Glutamatergic neuron (in vitro differentiated cells): ENCODE measurements around the gene SIK3. TPM values are rescaled to one million over a fixed set of nuclear protein-coding genes. Genes with fewer than 3 reads are reported as not detected.

Experiments
- DNase-seq: peaks from one replicate; pipeline ENCODE4 v3.0.0; 2022
- H3K27ac Mint-ChIP-seq: one replicate; pipeline ENCODE4 v1.8.0; 2020; ENCODE audit warnings: mild to moderate bottlenecking, mixed read lengths, inconsistent platforms; ENCODE audit not compliant: unreplicated experiment
- H3K27me3 Mint-ChIP-seq: one replicate; pipeline ENCODE4 v1.8.0; 2020; ENCODE audit warnings: mild to moderate bottlenecking, moderate library complexity, mixed read lengths, inconsistent platforms; ENCODE audit not compliant: unreplicated experiment
- H3K36me3 Mint-ChIP-seq: one replicate; pipeline ENCODE4 v1.8.0; 2020; ENCODE audit warnings: mild to moderate bottlenecking, mixed read lengths, inconsistent platforms; ENCODE audit not compliant: unreplicated experiment
- H3K4me1 Mint-ChIP-seq: one replicate; pipeline ENCODE4 v1.8.0; 2020; ENCODE audit warnings: mild to moderate bottlenecking, low read depth, mixed read lengths, inconsistent platforms; ENCODE audit not compliant: unreplicated experiment
- H3K4me3 Mint-ChIP-seq: one replicate; pipeline ENCODE4 v1.8.0; 2020; ENCODE audit warnings: mild to moderate bottlenecking, mixed read lengths, inconsistent platforms; ENCODE audit not compliant: unreplicated experiment
- H3K9me3 Mint-ChIP-seq: one replicate; pipeline ENCODE4 v1.8.0; 2020; ENCODE audit warnings: mild to moderate bottlenecking, moderate library complexity, mixed read lengths, inconsistent platforms; ENCODE audit not compliant: unreplicated experiment
- CTCF ChIP-seq: fragments of 200-600 bp; sonication (generic); IDR thresholded peaks from one replicate; pipeline ENCODE4 v1.5.0; 2021; ENCODE audit not compliant: partially characterized antibody, unreplicated experiment
- total RNA-seq: library from RNA; stranded (reverse); fragmentation: NEBNext Ultra II Directional; extraction: Animal tissue kit (Norgen Biotek cat#: 25700); gene quantifications from one replicate; pipeline ENCODE4 v1.2.1, GENCODE V29; 2021; ENCODE audit not compliant: unreplicated experiment

Gene SIK3
- total RNA-seq, 1 donor from 2014 or later, result 22.2 TPM

GRCh38 chr11:117016747-117017146 lies 81.5 kb downstream of the SIK3 start:
- H3K27me3 Mint-ChIP-seq, result no peaks in the 10 kb centered on the region
- peaks cover 7% of the 10 kb centered on the region for H3K4me1 Mint-ChIP-seq
- H3K27ac Mint-ChIP-seq, result no peak overlapping the region
- no peak overlapping the region for H3K4me3 Mint-ChIP-seq
- H3K9me3 Mint-ChIP-seq, result no peaks in the 10 kb centered on the region
- H3K36me3 Mint-ChIP-seq, result no peaks in the 10 kb centered on the region
- no peak for TF ChIP-seq CTCF
- no peak for DNase-seq

GRCh38 chr11:117016246-117016645 lies 82.0 kb downstream of the SIK3 start:
- H3K9me3 Mint-ChIP-seq, result no peaks in the 10 kb centered on the region
- H3K27ac Mint-ChIP-seq, result no peak overlapping the region
- peaks cover 4% of the 10 kb centered on the region for H3K4me1 Mint-ChIP-seq
- H3K36me3 Mint-ChIP-seq, result no peaks in the 10 kb centered on the region
- no peaks in the 10 kb centered on the region for H3K27me3 Mint-ChIP-seq
- no peak for DNase-seq
- TF ChIP-seq CTCF, result no peak
- no peak overlapping the region for H3K4me3 Mint-ChIP-seq

- H3K4me1 Mint-ChIP-seq, result no peaks in the 10 kb centered on the region
- no peaks in the 10 kb centered on the region for H3K36me3 Mint-ChIP-seq
- no peak overlapping the region for H3K27ac Mint-ChIP-seq
- no peak for TF ChIP-seq CTCF
- DNase-seq, result no peak
- H3K4me3 Mint-ChIP-seq, result no peak overlapping the region
- H3K27me3 Mint-ChIP-seq, result no peaks in the 10 kb centered on the region
- H3K9me3 Mint-ChIP-seq, result no peaks in the 10 kb centered on the region
These were observed 86.7 kb downstream of the SIK3 start for GRCh38 chr11:117011541-117011898.

GRCh38 chr11:117010808-117011540 lies 87.3 kb downstream of the SIK3 start:
- Mint-ChIP-seq H3K4me1 (no peaks in the 10 kb centered on the region), H3K27ac (no peak overlapping the region), H3K9me3 (no peaks in the 10 kb centered on the region), H3K27me3 (no peaks in the 10 kb centered on the region), H3K36me3 (no peaks in the 10 kb centered on the region), H3K4me3 (no peak overlapping the region)
- no peak for DNase-seq
- no peak for TF ChIP-seq CTCF

- no peaks in the 10 kb centered on the region for H3K36me3 Mint-ChIP-seq
- H3K4me3 Mint-ChIP-seq, result no peak overlapping the region
- DNase-seq, result no peak
- no peak for TF ChIP-seq CTCF
- no peaks in the 10 kb centered on the region for H3K27me3 Mint-ChIP-seq
- H3K27ac Mint-ChIP-seq, result no peak overlapping the region
- H3K4me1 Mint-ChIP-seq, result no peaks in the 10 kb centered on the region
- no peaks in the 10 kb centered on the region for H3K9me3 Mint-ChIP-seq
These were observed 88.2 kb downstream of the SIK3 start for GRCh38 chr11:117009905-117010605.
